Measurements from ENCODE around the gene RALY.

DNA sequence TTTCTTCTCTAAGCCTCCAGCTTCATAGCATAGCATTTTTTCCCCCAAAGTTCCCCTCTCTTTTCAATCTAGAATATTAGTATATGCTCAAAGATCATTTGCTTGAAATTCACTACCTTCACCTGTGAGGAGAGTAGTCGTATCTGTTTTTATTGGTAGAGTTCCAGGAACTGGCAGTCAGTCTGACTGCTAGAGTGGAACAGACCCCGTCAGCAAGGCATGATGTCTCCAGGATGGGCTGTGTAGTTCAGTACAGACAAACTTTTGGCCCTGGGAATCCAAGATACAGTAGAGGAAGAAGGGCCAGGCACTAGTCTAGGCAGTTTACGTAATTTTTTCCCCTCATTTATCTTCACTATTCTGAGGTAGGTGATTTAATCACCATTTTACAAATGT lies 29.1 kb downstream of the RALY start:
- TF ChIP-seq, protein P1, sequence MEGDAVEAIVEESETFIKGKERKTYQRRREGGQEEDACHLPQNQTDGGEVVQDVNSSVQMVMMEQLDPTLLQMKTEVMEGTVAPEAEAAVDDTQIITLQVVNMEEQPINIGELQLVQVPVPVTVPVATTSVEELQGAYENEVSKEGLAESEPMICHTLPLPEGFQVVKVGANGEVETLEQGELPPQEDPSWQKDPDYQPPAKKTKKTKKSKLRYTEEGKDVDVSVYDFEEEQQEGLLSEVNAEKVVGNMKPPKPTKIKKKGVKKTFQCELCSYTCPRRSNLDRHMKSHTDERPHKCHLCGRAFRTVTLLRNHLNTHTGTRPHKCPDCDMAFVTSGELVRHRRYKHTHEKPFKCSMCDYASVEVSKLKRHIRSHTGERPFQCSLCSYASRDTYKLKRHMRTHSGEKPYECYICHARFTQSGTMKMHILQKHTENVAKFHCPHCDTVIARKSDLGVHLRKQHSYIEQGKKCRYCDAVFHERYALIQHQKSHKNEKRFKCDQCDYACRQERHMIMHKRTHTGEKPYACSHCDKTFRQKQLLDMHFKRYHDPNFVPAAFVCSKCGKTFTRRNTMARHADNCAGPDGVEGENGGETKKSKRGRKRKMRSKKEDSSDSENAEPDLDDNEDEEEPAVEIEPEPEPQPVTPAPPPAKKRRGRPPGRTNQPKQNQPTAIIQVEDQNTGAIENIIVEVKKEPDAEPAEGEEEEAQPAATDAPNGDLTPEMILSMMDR (IDR thresholded peaks at IDR 0.05): no peak
- TF ChIP-seq POLR2A (IDR thresholded peaks at IDR 0.05): no peak

All from upper lobe of left lung (tissue), 4 donors.